HG03565 (cell line): ENCODE data around the gene CNTN6.

Experiments
- ATAC-seq: cut with Tn5 transposase; IDR thresholded peaks from one replicate; pipeline ENCODE4 v1.9.1; 2021; ENCODE audit warnings: mild to moderate bottlenecking, moderate library complexity; ENCODE audit not compliant: unreplicated experiment

The CNTN6 gene

GRCh38 chr3:1092771-1093170, at the start of gene CNTN6:
Gene CNTN6, plus strand, starts transcription at chr3:1093024. Its CDS starts 54,985 bp downstream, at chr3:1148009.
- ATAC-seq, result no peak

- ATAC-seq, result no peak
These were observed 44.3 kb upstream of the CNTN6 start for GRCh38 chr3:1048558-1048957.

GRCh38 chr3:1055870-1056269, 37.0 kb upstream of the CNTN6 start:
- no peak for ATAC-seq

- no peak for ATAC-seq
These were observed 36.1 kb upstream of the CNTN6 start for GRCh38 chr3:1056744-1057143.

- no peak for ATAC-seq
These were observed 35.4 kb upstream of the CNTN6 start for GRCh38 chr3:1057436-1057835.

- no peak for ATAC-seq
These were observed 23.8 kb upstream of the CNTN6 start for GRCh38 chr3:1068985-1069384.

GRCh38 chr3:1072041-1072440, 20.8 kb upstream of the CNTN6 start:
- no peak for ATAC-seq

- no peak for ATAC-seq
These were observed 13.2 kb upstream of the CNTN6 start for GRCh38 chr3:1079662-1080061.

GRCh38 chr3:1082108-1082507, 10.7 kb upstream of the CNTN6 start:
- peak; percentile 67 for ATAC-seq

GRCh38 chr3:1087066-1087560, 5.7 kb upstream of the CNTN6 start:
- no peak for ATAC-seq

GRCh38 chr3:1088503-1088902, 4.3 kb upstream of the CNTN6 start:
- no peak for ATAC-seq

- ATAC-seq, result no peak
These were observed 1.5 kb upstream of the CNTN6 start for GRCh38 chr3:1091286-1091685.

- no peak for ATAC-seq
These were observed 763 bp upstream of the CNTN6 start for GRCh38 chr3:1092061-1092460.

- no peak for ATAC-seq
These were observed 393 bp downstream of the CNTN6 start for GRCh38 chr3:1093217-1093616.

GRCh38 chr3:1103525-1103924, 10.7 kb downstream of the CNTN6 start:
- ATAC-seq, result no peak

GRCh38 chr3:1117843-1118473, 25.1 kb downstream of the CNTN6 start:
- no peak for ATAC-seq

- ATAC-seq, result no peak
These were observed 38.3 kb downstream of the CNTN6 start for GRCh38 chr3:1131166-1131565.

GRCh38 chr3:1135194-1135593, 42.4 kb downstream of the CNTN6 start:
- ATAC-seq, result no peak

- ATAC-seq, result no peak
These were observed 45.2 kb downstream of the CNTN6 start for GRCh38 chr3:1138036-1138435.

- no peak for ATAC-seq
These were observed 46.2 kb downstream of the CNTN6 start for GRCh38 chr3:1139071-1139470.

- ATAC-seq, result no peak
These were observed 54.5 kb downstream of the CNTN6 start for GRCh38 chr3:1147326-1147725.

GRCh38 chr3:1147819-1148218, 55.0 kb downstream of the CNTN6 start:
- no peak for ATAC-seq

- no peak for ATAC-seq
These were observed 71.3 kb downstream of the CNTN6 start for GRCh38 chr3:1164101-1164500.
